H9 (cell line): ENCODE data around the gene FBXL20. TPM values are rescaled to one million over a fixed set of nuclear protein-coding genes. Genes with fewer than 3 reads are reported as not detected.
A peak's percentile ranks its signal among the peaks of the same experiment; 100 is the strongest.

ENCODE experiments used
- DNase-seq: peaks from one replicate; pipeline ENCODE4 v3.0.0-alpha.2; 2017
- H2AFZ ChIP-seq: one replicate; pipeline ENCODE4 v1.6.1; 2013; ENCODE audit warnings: mild to moderate bottlenecking, low read length, control low read depth, moderate library complexity
- H2AK5ac ChIP-seq: 2 replicates; pipeline ENCODE4 v1.6.1; 2013; ENCODE audit warnings: low read length, control low read depth, mixed read lengths; ENCODE audit not compliant: insufficient read length
- H2BK120ac ChIP-seq: one replicate; pipeline ENCODE4 v1.6.1; 2013; ENCODE audit warnings: low read depth, mild to moderate bottlenecking, low read length, control low read depth, inconsistent platforms; ENCODE audit not compliant: poor library complexity, severe bottlenecking
- H2BK12ac ChIP-seq: 2 replicates; pipeline ENCODE4 v1.6.1; 2013; ENCODE audit warnings: low read length, control low read depth, mixed read lengths, low read depth; ENCODE audit not compliant: insufficient read length
- H2BK15ac ChIP-seq: 2 replicates; pipeline ENCODE4 v1.6.1; 2013; ENCODE audit warnings: low read depth, low read length, control low read depth
- H2BK20ac ChIP-seq: one replicate; pipeline ENCODE4 v1.6.1; 2013; ENCODE audit warnings: low read depth, mild to moderate bottlenecking, low read length, control low read depth, inconsistent platforms; ENCODE audit not compliant: poor library complexity, severe bottlenecking
- H2BK5ac ChIP-seq: 2 replicates; pipeline ENCODE4 v1.6.1; 2013; ENCODE audit warnings: low read length, control low read depth, mixed read lengths; ENCODE audit not compliant: insufficient read length
- H3K14ac ChIP-seq: 2 replicates; pipeline ENCODE4 v1.6.1; 2013; ENCODE audit warnings: low read length, control low read depth; ENCODE audit not compliant: insufficient read depth
- H3K18ac ChIP-seq: 2 replicates; pipeline ENCODE4 v1.6.1; 2013; ENCODE audit warnings: low read depth, mild to moderate bottlenecking, mixed read lengths, low read length, control low read depth; ENCODE audit not compliant: insufficient read length
- H3K23ac ChIP-seq: 2 replicates; pipeline ENCODE4 v1.6.1; 2013; ENCODE audit warnings: low read length, control low read depth, mixed read lengths, low read depth; ENCODE audit not compliant: insufficient read length
- H3K23me2 ChIP-seq: 2 replicates; pipeline ENCODE4 v1.6.1; 2013; ENCODE audit warnings: low read depth, mild to moderate bottlenecking, mixed read lengths, low read length, control low read depth; ENCODE audit not compliant: insufficient read length, poor library complexity, severe bottlenecking
- H3K27ac ChIP-seq: 2 replicates; pipeline ENCODE4 v1.5.1; 2013; ENCODE audit warnings: low read length, control low read depth, mixed read lengths, low read depth; ENCODE audit not compliant: insufficient read length
- H3K27me3 ChIP-seq: 2 replicates; pipeline ENCODE4 v1.6.1; 2013; ENCODE audit warnings: low read length, control low read depth, inconsistent platforms; ENCODE audit not compliant: insufficient read depth
- H3K4ac ChIP-seq: 2 replicates; pipeline ENCODE4 v1.6.1; 2013; ENCODE audit warnings: low read depth, mild to moderate bottlenecking, control low read depth, inconsistent platforms, low read length, moderate library complexity
- H3K4me1 ChIP-seq: 2 replicates; pipeline ENCODE4 v1.6.1; 2013; ENCODE audit warnings: low read length, control low read depth, inconsistent platforms; ENCODE audit not compliant: insufficient read depth
- H3K4me2 ChIP-seq: 2 replicates; pipeline ENCODE4 v1.6.1; 2013; ENCODE audit warnings: low read length, control low read depth, mixed read lengths; ENCODE audit not compliant: insufficient read length, insufficient read depth
- H3K56ac ChIP-seq: 2 replicates; pipeline ENCODE4 v1.6.1; 2013; ENCODE audit warnings: low read depth, mild to moderate bottlenecking, mixed read lengths, low read length, control low read depth; ENCODE audit not compliant: insufficient read length
- H3K79me1 ChIP-seq: 2 replicates; pipeline ENCODE4 v1.6.1; 2013; ENCODE audit warnings: low read depth, mild to moderate bottlenecking, moderate library complexity, low read length, control low read depth, inconsistent platforms; ENCODE audit not compliant: insufficient read depth, poor library complexity, severe bottlenecking
- H3K79me2 ChIP-seq: 2 replicates; pipeline ENCODE4 v1.6.1; 2013; ENCODE audit warnings: low read length, control low read depth, inconsistent platforms; ENCODE audit not compliant: insufficient read depth
- H3K9ac ChIP-seq: 2 replicates; pipeline ENCODE4 v1.6.1; 2013; ENCODE audit warnings: low read length, control low read depth, mixed read lengths; ENCODE audit not compliant: insufficient read length; ENCODE audit errors: extremely low read depth
- H3K9me3 ChIP-seq: one replicate; pipeline ENCODE4 v1.6.1; 2013; ENCODE audit warnings: low read depth, low read length, inconsistent platforms; ENCODE audit not compliant: control insufficient read depth
- H3T11ph ChIP-seq: one replicate; pipeline ENCODE4 v1.6.1; 2013; ENCODE audit warnings: mild to moderate bottlenecking, low read length, control low read depth, inconsistent platforms
- H4K20me1 ChIP-seq: one replicate; pipeline ENCODE4 v1.6.1; 2013; ENCODE audit not compliant: control insufficient read depth, insufficient read length, insufficient read depth
- H4K5ac ChIP-seq: 2 replicates; pipeline ENCODE4 v1.6.1; 2013; ENCODE audit warnings: low read depth, mild to moderate bottlenecking, mixed read lengths, low read length, control low read depth; ENCODE audit not compliant: insufficient read length
- H4K8ac ChIP-seq: replicated peaks from 2 replicates; pipeline ENCODE4 v1.6.1; 2013; ENCODE audit warnings: low read length, control low read depth, mixed read lengths, low read depth; ENCODE audit not compliant: insufficient read length
- H4K91ac ChIP-seq: 2 replicates; pipeline ENCODE4 v1.6.1; 2013; ENCODE audit warnings: low read depth, mild to moderate bottlenecking, moderate library complexity, mixed read lengths, low read length, control low read depth; ENCODE audit not compliant: insufficient read length
- H3K27ac Mint-ChIP-seq, 3 experiments: 2 replicates in 2 of 3; 3 replicates in 1 of 3; pipeline ENCODE4 v1.8.0; 2020 to 2021; ENCODE audit warnings: mixed read lengths in 3 of 3, mild to moderate bottlenecking in 1 of 3, moderate library complexity in 1 of 3
- H3K27me3 Mint-ChIP-seq: 2 replicates; pipeline ENCODE4 v1.8.0; 2021; ENCODE audit warnings: low read depth, mild to moderate bottlenecking, moderate library complexity, mixed read lengths
- H3K36me3 Mint-ChIP-seq, 3 experiments: 2 replicates in 2 of 3; 3 replicates in 1 of 3; pipeline ENCODE4 v1.8.0; 2020 to 2021; ENCODE audit warnings: low read depth in 3 of 3, mixed read lengths in 3 of 3; ENCODE audit not compliant: insufficient read depth in 1 of 3
- H3K4me1 Mint-ChIP-seq, 2 experiments: 2 replicates each; pipeline ENCODE4 v1.8.0; 2020; ENCODE audit warnings: mixed read lengths in 2 of 2
- H3K4me3 Mint-ChIP-seq, 2 experiments: 2 replicates in 1 of 2; 3 replicates in 1 of 2; pipeline ENCODE4 v1.8.0; 2020 to 2021; ENCODE audit warnings: mild to moderate bottlenecking in 2 of 2, mixed read lengths in 2 of 2, moderate library complexity in 1 of 2
- H3K9me3 Mint-ChIP-seq, 2 experiments: 2 replicates in 1 of 2; 3 replicates in 1 of 2; pipeline ENCODE4 v1.8.0; 2020; ENCODE audit warnings: mild to moderate bottlenecking in 2 of 2, mixed read lengths in 2 of 2, moderate library complexity in 1 of 2
- WGBS: extraction: QIAGEN DNeasy Blood & Tissue Kit; methylation state at CpG from one replicate; pipeline ENCODE4 v1.1.7; 2013; ENCODE audit warnings: missing lambda C conversion rate, low lambda C conversion rate, mixed read lengths; ENCODE audit not compliant: insufficient read length; ENCODE audit errors: extremely low coverage; 5-methylcytosine and 5-hydroxymethylcytosine counted together
- total RNA-seq: library from RNA; stranded (reverse); gene quantifications from 2 replicates; pipeline ENCODE4 v1.2.1, GENCODE V29; 2021
- TF ChIP-seq, protein P1 (sequence below): fragments of 200-600 bp; sonication (generic); conservative IDR thresholded peaks from 3 replicates; pipeline ENCODE4 v1.8.0; 2021; ENCODE audit warnings: antibody characterized with exemption, mild to moderate bottlenecking

FBXL20 gene
- total RNA-seq, 1 experiment from 2014 or later: 18.4 TPM

- H3K4me3 Mint-ChIP-seq: no peak overlapping the region
- no peak overlapping the region for H2BK15ac ChIP-seq
- H3K56ac ChIP-seq: no peak overlapping the region
- no peak overlapping the region for H3K4ac ChIP-seq
- no peak overlapping the region; a peak in 1 of 7 replicates for H3K27ac Mint-ChIP-seq
- no peaks in the 10 kb centered on the region for H3K27me3 Mint-ChIP-seq
- H3T11ph ChIP-seq: no peak overlapping the region
- no peak overlapping the region for H3K4me2 ChIP-seq
- no peaks in the 10 kb centered on the region for H3K9me3 Mint-ChIP-seq
- no peak overlapping the region for H3K18ac ChIP-seq
- no peaks in the 10 kb centered on the region for H3K79me2 ChIP-seq
- peaks cover 2% of the 10 kb centered on the region for H4K20me1 ChIP-seq
- no peaks in the 10 kb centered on the region for H3K23me2 ChIP-seq
- H2BK20ac ChIP-seq: no peak overlapping the region
- no peak overlapping the region for H2BK12ac ChIP-seq
- WGBS: no CpG with 5 or more reads among the region's 7 CpGs
- H4K91ac ChIP-seq: no peak overlapping the region
- DNase-seq: peak; percentile 71
- H3K36me3 Mint-ChIP-seq: peaks cover 0 to 9% (median 8%) of the 10 kb centered on the region in 3 experiments; a peak in 3 of 7 replicates
- H4K8ac ChIP-seq: no peak overlapping the region
- H3K27ac ChIP-seq: no peak overlapping the region
- H3K4me1 ChIP-seq: no peaks in the 10 kb centered on the region
- no peaks in the 10 kb centered on the region for H3K27me3 ChIP-seq
- H2BK5ac ChIP-seq: no peak overlapping the region
- H4K5ac ChIP-seq: no peak overlapping the region
- TF ChIP-seq, protein P1, sequence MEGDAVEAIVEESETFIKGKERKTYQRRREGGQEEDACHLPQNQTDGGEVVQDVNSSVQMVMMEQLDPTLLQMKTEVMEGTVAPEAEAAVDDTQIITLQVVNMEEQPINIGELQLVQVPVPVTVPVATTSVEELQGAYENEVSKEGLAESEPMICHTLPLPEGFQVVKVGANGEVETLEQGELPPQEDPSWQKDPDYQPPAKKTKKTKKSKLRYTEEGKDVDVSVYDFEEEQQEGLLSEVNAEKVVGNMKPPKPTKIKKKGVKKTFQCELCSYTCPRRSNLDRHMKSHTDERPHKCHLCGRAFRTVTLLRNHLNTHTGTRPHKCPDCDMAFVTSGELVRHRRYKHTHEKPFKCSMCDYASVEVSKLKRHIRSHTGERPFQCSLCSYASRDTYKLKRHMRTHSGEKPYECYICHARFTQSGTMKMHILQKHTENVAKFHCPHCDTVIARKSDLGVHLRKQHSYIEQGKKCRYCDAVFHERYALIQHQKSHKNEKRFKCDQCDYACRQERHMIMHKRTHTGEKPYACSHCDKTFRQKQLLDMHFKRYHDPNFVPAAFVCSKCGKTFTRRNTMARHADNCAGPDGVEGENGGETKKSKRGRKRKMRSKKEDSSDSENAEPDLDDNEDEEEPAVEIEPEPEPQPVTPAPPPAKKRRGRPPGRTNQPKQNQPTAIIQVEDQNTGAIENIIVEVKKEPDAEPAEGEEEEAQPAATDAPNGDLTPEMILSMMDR: peak; percentile 20; the same call in 1 of the 3 replicates
- H2AFZ ChIP-seq: no peak overlapping the region
- no peaks in the 10 kb centered on the region for H3K79me1 ChIP-seq
- H3K9me3 ChIP-seq: no peaks in the 10 kb centered on the region
- H3K9ac ChIP-seq: no peak overlapping the region
- no peak overlapping the region for H2BK120ac ChIP-seq
- no peak overlapping the region for H3K23ac ChIP-seq
- no peak overlapping the region for H2AK5ac ChIP-seq
- no peak overlapping the region; the same call in 1 of the 2 replicates for H3K14ac ChIP-seq
- H3K4me1 Mint-ChIP-seq: peaks cover 9 to 14% of the 10 kb centered on the region in 2 experiments; a peak in 3 of 4 replicates
Measured at GRCh38 chr17:39252788-39253460, 148.5 kb downstream of the FBXL20 start.
